GM21360 (cell line): ENCODE measurements around the gene COL19A1.

ENCODE experiments used
- ATAC-seq: cut with Tn5 transposase; IDR thresholded peaks from one replicate; pipeline ENCODE4 v1.9.1; 2021; ENCODE audit warnings: mild to moderate bottlenecking, moderate library complexity; ENCODE audit not compliant: unreplicated experiment

COL19A1 gene

GRCh38 chr6:70163795-70164194 is 297.4 kb downstream of the COL19A1 start:
- no peak for ATAC-seq

- no peak for ATAC-seq
Observed at GRCh38 chr6:70164556-70164955, 298.2 kb downstream of the COL19A1 start.

- ATAC-seq, result peak; percentile 84
Observed at GRCh38 chr6:70166088-70166958, 300.0 kb downstream of the COL19A1 start.

- no peak for ATAC-seq
Observed at GRCh38 chr6:70168681-70169377, 302.5 kb downstream of the COL19A1 start.

- no peak for ATAC-seq
Observed at GRCh38 chr6:70171236-70171635, 304.9 kb downstream of the COL19A1 start.

GRCh38 chr6:70172252-70172651 is 305.9 kb downstream of the COL19A1 start:
- ATAC-seq, result no peak

- no peak for ATAC-seq
Observed at GRCh38 chr6:70175770-70176169, 309.4 kb downstream of the COL19A1 start.

- no peak for ATAC-seq
Observed at GRCh38 chr6:70176842-70177550, 310.6 kb downstream of the COL19A1 start.

- ATAC-seq, result no peak
Observed at GRCh38 chr6:70180183-70180900, 314.0 kb downstream of the COL19A1 start.

GRCh38 chr6:70180901-70181599 is 314.7 kb downstream of the COL19A1 start:
- no peak for ATAC-seq

GRCh38 chr6:70183538-70183937 is 317.2 kb downstream of the COL19A1 start:
- no peak for ATAC-seq

- no peak for ATAC-seq
Observed at GRCh38 chr6:70184723-70185122, 318.4 kb downstream of the COL19A1 start.

- no peak for ATAC-seq
Observed at GRCh38 chr6:70186461-70186860, 320.1 kb downstream of the COL19A1 start.

GRCh38 chr6:70188202-70188601 is 321.8 kb downstream of the COL19A1 start:
- no peak for ATAC-seq

- ATAC-seq, result no peak
Observed at GRCh38 chr6:70194421-70194820, 328.1 kb downstream of the COL19A1 start.

GRCh38 chr6:70196531-70196930 is 330.2 kb downstream of the COL19A1 start:
- no peak for ATAC-seq

- no peak for ATAC-seq
Observed at GRCh38 chr6:70198785-70199184, 332.4 kb downstream of the COL19A1 start.

- no peak for ATAC-seq
Observed at GRCh38 chr6:70208235-70208790, 342.0 kb downstream of the COL19A1 start.

GRCh38 chr6:70210462-70210861 is 344.1 kb downstream of the COL19A1 start:
- ATAC-seq, result no peak
